ENCODE results near the gene KCNAB2.

KCNAB2 gene

GRCh38 chr1:6045561-6045960 is at the start of gene KCNAB2:
Gene KCNAB2 (plus strand): TSS chr1:6045888. CDS start chr1:6051537, 5,649 bp downstream.
- TF ChIP-seq CTCF (conservative IDR thresholded peaks at IDR 0.05; ENCODE audit: low read depth, low read length): no peak

GRCh38 chr1:5996641-5997270 is 48.9 kb upstream of the KCNAB2 start:
- no peak for TF ChIP-seq CTCF (conservative IDR thresholded peaks at IDR 0.05; ENCODE audit: low read depth, low read length)
- DNase-seq (ENCODE audit: low read depth): no peak

More at GRCh38 chr1:6045561-6045960, at the start of gene KCNAB2:
- no peak within 1 kb of the TSS for H3K4me3 ChIP-seq (ENCODE audit: low read depth, low read length)
- no peak for DNase-seq (ENCODE audit: low read depth)

GRCh38 chr1:5997316-5997715 is 48.4 kb upstream of the KCNAB2 start:
- DNase-seq (ENCODE audit: low read depth): no peak
- TF ChIP-seq CTCF (conservative IDR thresholded peaks at IDR 0.05; ENCODE audit: low read depth, low read length): no peak
- no peak overlapping the region for H3K4me3 ChIP-seq (ENCODE audit: low read depth, low read length)

More at GRCh38 chr1:5996641-5997270, 48.9 kb upstream of the KCNAB2 start:
- H3K4me3 ChIP-seq (ENCODE audit: low read depth, low read length): no peak overlapping the region

GRCh38 chr1:5998051-5998905 is 47.4 kb upstream of the KCNAB2 start:
- no peak for DNase-seq (ENCODE audit: low read depth)
- TF ChIP-seq CTCF (conservative IDR thresholded peaks at IDR 0.05; ENCODE audit: low read depth, low read length): no peak
- H3K4me3 ChIP-seq (ENCODE audit: low read depth, low read length): no peak overlapping the region

GRCh38 chr1:5998906-5999301 is 46.8 kb upstream of the KCNAB2 start:
- no peak for DNase-seq (ENCODE audit: low read depth)
- H3K4me3 ChIP-seq (ENCODE audit: low read depth, low read length): no peak overlapping the region

GRCh38 chr1:5999711-6000443 is 45.8 kb upstream of the KCNAB2 start:
- DNase-seq (ENCODE audit: low read depth): no peak
- no peak overlapping the region for H3K4me3 ChIP-seq (ENCODE audit: low read depth, low read length)
- no peak for TF ChIP-seq CTCF (conservative IDR thresholded peaks at IDR 0.05; ENCODE audit: low read depth, low read length)

More at GRCh38 chr1:5998906-5999301, 46.8 kb upstream of the KCNAB2 start:
- no peak for TF ChIP-seq CTCF (conservative IDR thresholded peaks at IDR 0.05; ENCODE audit: low read depth, low read length)

All from choroid plexus epithelial cell (primary cell).